GM18951 (cell line): Measurements from ENCODE around the gene ZNF341.

Experiments used
- POLR2A ChIP-seq: IDR thresholded peaks from 4 replicates; pipeline ENCODE4 v1.6.1; 2011; ENCODE audit warnings: mild to moderate bottlenecking; ENCODE audit not compliant: insufficient read length, insufficient read depth; ENCODE audit errors: extremely low read depth
- in situ Hi-C: fragments of 300-500 bp; cut with MboI; formaldehyde crosslinking; loops from one replicate; pipeline ENCODE4 v1.12.0; 2022; ENCODE audit warnings: low sequenced_read_pairs, mixed read lengths, inconsistent platforms; ENCODE audit not compliant: unreplicated experiment

ZNF341 gene

GRCh38 chr20:33814238-33814712 is 82.5 kb downstream of the ZNF341 start:
- in situ Hi-C loops = no loop called here
- TF ChIP-seq POLR2A = no peak

GRCh38 chr20:33815671-33816070 is 83.9 kb downstream of the ZNF341 start:
- TF ChIP-seq POLR2A = no peak
- in situ Hi-C loops = no loop called here

- no peak for TF ChIP-seq POLR2A
- in situ Hi-C loops = no loop called here
These were observed 84.4 kb downstream of the ZNF341 start for GRCh38 chr20:33816191-33816590.

- in situ Hi-C loops = no loop called here
These were observed 85.6 kb downstream of the ZNF341 start for GRCh38 chr20:33817411-33817810.

GRCh38 chr20:33819456-33819855 is 87.7 kb downstream of the ZNF341 start:
- in situ Hi-C loops = no loop called here
- no peak for TF ChIP-seq POLR2A

More at GRCh38 chr20:33817411-33817810, 85.6 kb downstream of the ZNF341 start:
- TF ChIP-seq POLR2A = no peak

GRCh38 chr20:33820362-33820761 is 88.6 kb downstream of the ZNF341 start:
- no peak for TF ChIP-seq POLR2A
- in situ Hi-C loops = no loop called here

GRCh38 chr20:33821270-33821836 is 89.6 kb downstream of the ZNF341 start:
- TF ChIP-seq POLR2A = no peak
- in situ Hi-C loops = no loop called here

- no peak for TF ChIP-seq POLR2A
- in situ Hi-C loops = no loop called here
These were observed 90.6 kb downstream of the ZNF341 start for GRCh38 chr20:33822423-33822822.

GRCh38 chr20:33822991-33823390 is 91.2 kb downstream of the ZNF341 start:
- in situ Hi-C loops = no loop called here
- no peak for TF ChIP-seq POLR2A

- in situ Hi-C loops = no loop called here
- TF ChIP-seq POLR2A = no peak
These were observed 93.1 kb downstream of the ZNF341 start for GRCh38 chr20:33824852-33825251.

- in situ Hi-C loops = no loop called here
- TF ChIP-seq POLR2A = no peak
These were observed 93.8 kb downstream of the ZNF341 start for GRCh38 chr20:33825340-33826269.

- TF ChIP-seq POLR2A = no peak
- in situ Hi-C loops = no loop called here
These were observed 94.6 kb downstream of the ZNF341 start for GRCh38 chr20:33826270-33826897.

GRCh38 chr20:33827109-33827508 is 95.3 kb downstream of the ZNF341 start:
- in situ Hi-C loops = no loop called here
- no peak for TF ChIP-seq POLR2A
